Esophagus squamous epithelium (tissue), 5 donors: ENCODE data around the gene FBXO38. TPM values are rescaled to one million over a fixed set of nuclear protein-coding genes. Genes with fewer than 3 reads are reported as not detected.

Source experiments
- DNase-seq: peaks from one replicate; lab custom pipeline; 2025; lab: John Stamatoyannopoulos, UW
- H3K27ac ChIP-seq, 4 donors: fragments of 200-600 bp; sonication (generic); one replicate each; pipeline ENCODE4 v1.5.1; 2016 to 2019; ENCODE audit warnings: mild to moderate bottlenecking in 1 of 4
- H3K27me3 ChIP-seq, 4 donors: fragments of 200-600 bp; sonication (generic); 1 replicate in 3 of 4; 2 replicates in 1 of 4; pipeline versions ENCODE4 v1.5.1 to v1.6.0; 2017 to 2021; ENCODE audit warnings: antibody characterized with exemption in 1 of 4
- H3K36me3 ChIP-seq, 3 donors: fragments of 200-600 bp; sonication (generic); one replicate each; pipeline ENCODE4 v1.5.1; 2016 to 2019
- H3K4me1 ChIP-seq, 3 donors: fragments of 200-600 bp; sonication (generic); one replicate each; pipeline ENCODE4 v1.5.1; 2017 to 2019
- H3K4me3 ChIP-seq, 4 donors: fragments of 200-600 bp; sonication (generic); 1 replicate in 3 of 4; 2 replicates in 1 of 4; pipeline ENCODE4 v1.5.1; 2016 to 2019; ENCODE audit warnings: mild to moderate bottlenecking in 2 of 4, moderate library complexity in 1 of 4
- H3K9me3 ChIP-seq, 3 donors: fragments of 200-600 bp; sonication (generic); one replicate each; pipeline ENCODE4 v1.5.1; 2016 to 2019
- POLR2A ChIP-seq, 4 donors: fragments of 450-650 bp; IDR thresholded peaks; one replicate each; pipeline ENCODE4 v1.6.1; 2017; ENCODE audit warnings: antibody characterized with exemption in 4 of 4, mild to moderate bottlenecking in 4 of 4, moderate library complexity in 3 of 4
- WGBS, 2 donors: methylation state at CpG; one replicate each; pipeline ENCODE4 v1.1.5; 2018; 5-methylcytosine and 5-hydroxymethylcytosine counted together
- intact Hi-C: fragments of 100-400 bp; cut with DNase I; formaldehyde crosslinking; loops from one replicate; pipeline ENCODE4 v1.15.0; 2022
- total RNA-seq, 4 donors: library from RNA; depleted of rRNA; stranded (reverse); fragments of >200 nt; gene quantifications; one replicate each; pipeline ENCODE4 v1.1.0, GENCODE V29; 2016
- TF ChIP-seq, protein P1 (sequence below), 6 experiments: fragments of 450-650 bp in 4 of 6; fragments of 200-600 bp in 2 of 6; sonication (generic) in 2 of 6; IDR thresholded peaks; one replicate each; pipeline ENCODE4 v1.5.1; 2016 to 2019; ENCODE audit warnings: antibody characterized with exemption in 6 of 6, mild to moderate bottlenecking in 4 of 6, moderate library complexity in 4 of 6
- donor health status: DM: yes; HTN: yes; CAD: no.

Gene FBXO38
- total RNA-seq, 4 donors from 2014 or later, result 15.0 to 42.0 (median 32.1) TPM

DNA sequence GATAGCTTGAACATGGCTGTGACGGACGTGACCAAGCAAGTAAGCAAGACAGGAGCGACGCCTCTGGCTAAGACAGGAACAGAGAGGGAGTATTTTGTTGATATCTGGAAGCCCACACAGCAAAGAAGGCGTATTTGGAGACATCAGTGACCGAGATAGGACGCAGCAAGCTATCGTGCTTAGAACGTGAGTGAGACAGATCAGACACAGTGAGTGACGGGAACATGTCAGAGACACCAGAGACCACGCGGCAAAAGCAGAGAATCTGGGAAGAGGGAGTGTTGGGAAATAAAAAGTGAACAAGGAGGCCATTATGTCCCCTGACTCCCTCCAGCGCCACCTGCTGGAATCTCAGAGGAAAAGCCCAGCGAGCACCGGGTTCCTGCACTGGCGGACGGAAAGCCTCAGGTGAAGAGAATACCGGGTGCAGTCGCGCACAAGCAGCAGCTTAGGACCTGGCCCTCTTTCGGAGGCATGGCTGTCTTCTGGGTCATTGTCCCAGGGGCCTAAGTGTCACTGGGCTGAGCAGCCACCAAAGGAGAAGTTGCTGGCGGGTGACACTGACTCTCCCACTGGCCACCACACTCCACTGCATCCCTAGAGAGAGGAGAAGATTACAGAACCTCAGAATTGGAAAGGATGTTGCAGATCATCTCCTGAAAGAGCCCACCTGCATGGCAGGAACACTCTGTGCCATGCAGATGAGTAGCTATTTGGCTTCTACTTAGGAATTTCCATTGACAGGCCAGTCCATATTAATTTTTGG, 99.1 kb downstream of the FBXO38 start:
- DNase-seq, result no peak

DNA sequence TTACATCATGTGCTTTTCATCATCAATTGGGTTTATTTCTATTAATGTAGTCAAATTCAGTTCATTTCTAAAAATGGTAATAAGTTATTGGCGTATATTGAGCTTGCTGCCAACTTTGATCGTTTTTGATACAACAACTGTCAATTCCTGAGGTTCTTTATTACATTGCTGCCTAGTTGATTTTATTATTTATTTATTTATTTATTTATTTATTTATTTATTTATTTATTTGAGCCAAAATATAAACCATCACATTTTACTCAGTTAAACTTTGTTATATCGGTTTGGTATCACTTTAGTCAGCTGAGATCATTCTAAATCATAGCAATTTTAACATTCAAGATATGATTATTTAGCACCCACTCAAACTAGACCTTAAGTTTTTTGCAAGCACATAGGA, 100.0 kb downstream of the FBXO38 start:
- no peak overlapping the region for H3K4me3 ChIP-seq
- no peak for DNase-seq
- intact Hi-C loops, result no loop called here
- WGBS, 2 donors, result 87 to 92% methylated on average over 3 of the region's 3 CpGs
- H3K36me3 ChIP-seq, result no peaks in the 10 kb centered on the region
- H3K4me1 ChIP-seq, result no peaks in the 10 kb centered on the region
- H3K27me3 ChIP-seq, result peaks cover 0 to 8% (median 0%) of the 10 kb centered on the region in 4 donors
- H3K9me3 ChIP-seq, result no peaks in the 10 kb centered on the region
- H3K27ac ChIP-seq, result no peak overlapping the region
- no peak for TF ChIP-seq POLR2A (IDR thresholded peaks at IDR 0.05)
- TF ChIP-seq, protein P1, sequence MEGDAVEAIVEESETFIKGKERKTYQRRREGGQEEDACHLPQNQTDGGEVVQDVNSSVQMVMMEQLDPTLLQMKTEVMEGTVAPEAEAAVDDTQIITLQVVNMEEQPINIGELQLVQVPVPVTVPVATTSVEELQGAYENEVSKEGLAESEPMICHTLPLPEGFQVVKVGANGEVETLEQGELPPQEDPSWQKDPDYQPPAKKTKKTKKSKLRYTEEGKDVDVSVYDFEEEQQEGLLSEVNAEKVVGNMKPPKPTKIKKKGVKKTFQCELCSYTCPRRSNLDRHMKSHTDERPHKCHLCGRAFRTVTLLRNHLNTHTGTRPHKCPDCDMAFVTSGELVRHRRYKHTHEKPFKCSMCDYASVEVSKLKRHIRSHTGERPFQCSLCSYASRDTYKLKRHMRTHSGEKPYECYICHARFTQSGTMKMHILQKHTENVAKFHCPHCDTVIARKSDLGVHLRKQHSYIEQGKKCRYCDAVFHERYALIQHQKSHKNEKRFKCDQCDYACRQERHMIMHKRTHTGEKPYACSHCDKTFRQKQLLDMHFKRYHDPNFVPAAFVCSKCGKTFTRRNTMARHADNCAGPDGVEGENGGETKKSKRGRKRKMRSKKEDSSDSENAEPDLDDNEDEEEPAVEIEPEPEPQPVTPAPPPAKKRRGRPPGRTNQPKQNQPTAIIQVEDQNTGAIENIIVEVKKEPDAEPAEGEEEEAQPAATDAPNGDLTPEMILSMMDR (IDR thresholded peaks at IDR 0.05), result no peak

More for the DNA sequence above, 99.1 kb downstream of the FBXO38 start:
- intact Hi-C loops, result no loop called here
- Histone ChIP-seq H3K27me3 (peaks cover 0 to 15% (median 0%) of the 10 kb centered on the region in 4 donors), H3K9me3 (no peaks in the 10 kb centered on the region), H3K36me3 (no peaks in the 10 kb centered on the region), H3K27ac (no peak overlapping the region), H3K4me1 (no peaks in the 10 kb centered on the region), H3K4me3 (no peak overlapping the region)
- 47 to 59% methylated on average over 22 of the region's 22 CpGs for WGBS, 2 donors
- TF ChIP-seq POLR2A (IDR thresholded peaks at IDR 0.05), result no peak
- TF ChIP-seq, protein P1 (IDR thresholded peaks at IDR 0.05), result peak in 5 of 6 experiments; percentile 33 to 64 (median 56)

DNA sequence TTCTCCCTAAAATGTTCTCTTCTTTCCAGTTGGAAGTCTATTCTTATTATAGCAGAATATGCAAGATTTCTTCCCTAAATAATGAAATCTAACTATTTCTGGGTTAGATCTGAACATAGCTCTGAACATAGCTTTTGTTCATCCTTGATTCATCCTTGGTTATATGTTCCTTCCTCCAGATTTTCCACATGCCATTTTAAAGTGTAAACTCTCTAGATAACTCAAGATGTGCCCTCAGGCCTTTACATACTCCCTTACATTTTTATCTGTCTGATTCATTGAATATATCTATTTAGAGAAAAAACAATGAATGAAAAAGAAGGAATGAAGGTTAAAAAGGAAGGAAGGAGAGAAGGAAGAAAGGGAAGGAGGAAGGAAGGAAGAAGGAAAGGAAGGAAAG, 100.9 kb downstream of the FBXO38 start:
- Histone ChIP-seq H3K9me3 (no peaks in the 10 kb centered on the region), H3K4me3 (no peak overlapping the region), H3K27me3 (peaks cover 0 to 14% (median 0%) of the 10 kb centered on the region in 4 donors), H3K27ac (no peak overlapping the region), H3K36me3 (no peaks in the 10 kb centered on the region), H3K4me1 (no peaks in the 10 kb centered on the region)
- TF ChIP-seq POLR2A (IDR thresholded peaks at IDR 0.05), result no peak
- TF ChIP-seq, protein P1 (IDR thresholded peaks at IDR 0.05), result no peak
- intact Hi-C loops, result no loop called here
- DNase-seq, result no peak

DNA sequence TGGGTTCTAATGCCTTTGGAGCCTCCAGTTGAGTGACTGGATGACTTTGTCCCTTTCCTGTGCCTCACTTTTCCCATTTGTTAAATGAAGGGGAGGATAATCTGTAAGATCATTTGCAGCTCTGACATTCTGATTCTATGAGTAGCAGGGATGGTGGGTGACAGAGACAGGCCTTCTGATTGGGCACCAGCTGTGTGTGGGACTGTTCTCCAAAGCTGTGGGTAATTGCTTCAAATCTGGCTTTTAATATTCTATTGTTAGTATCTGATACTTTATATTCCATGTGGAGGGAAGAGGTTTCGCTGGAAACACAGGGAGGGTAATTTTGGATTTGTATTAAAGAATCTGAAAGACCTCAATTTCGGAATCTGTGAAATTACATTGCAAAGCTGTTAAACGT, 102.7 kb downstream of the FBXO38 start:
- Histone ChIP-seq H3K4me3 (no peak overlapping the region), H3K36me3 (no peaks in the 10 kb centered on the region), H3K27me3 (peaks cover 0 to 17% (median 0%) of the 10 kb centered on the region in 4 donors), H3K4me1 (no peaks in the 10 kb centered on the region), H3K27ac (no peak overlapping the region), H3K9me3 (no peaks in the 10 kb centered on the region)
- WGBS, 2 donors, result 61 to 66% methylated on average over 3 of the region's 3 CpGs
- TF ChIP-seq, protein P1 (IDR thresholded peaks at IDR 0.05), result no peak
- TF ChIP-seq POLR2A (IDR thresholded peaks at IDR 0.05), result no peak
- no peak for DNase-seq
- intact Hi-C loops, result no loop called here

DNA sequence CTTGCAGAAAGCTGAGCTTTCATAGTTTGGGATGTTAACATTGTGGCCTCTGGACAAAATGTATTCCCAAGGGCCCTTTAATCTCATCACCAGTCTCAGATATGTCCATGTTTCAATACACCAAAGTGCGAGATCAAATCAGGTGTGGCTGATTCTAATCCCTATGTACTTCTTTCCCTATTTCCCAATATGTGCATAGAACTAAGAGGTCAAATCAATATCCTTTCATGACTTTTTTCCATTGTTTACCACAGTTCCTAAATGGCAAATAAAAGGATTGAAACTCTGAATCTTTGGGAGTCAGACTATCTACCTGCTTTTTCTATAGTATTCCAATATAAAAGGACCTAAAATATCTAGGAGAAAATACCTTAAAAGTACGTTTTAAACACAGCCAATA, 105.0 kb downstream of the FBXO38 start:
- H3K27ac ChIP-seq, result no peak overlapping the region
- H3K36me3 ChIP-seq, result no peaks in the 10 kb centered on the region
- peaks cover 0 to 16% (median 0%) of the 10 kb centered on the region in 4 donors for H3K27me3 ChIP-seq
- TF ChIP-seq, protein P1 (IDR thresholded peaks at IDR 0.05), result no peak
- no peak for TF ChIP-seq POLR2A (IDR thresholded peaks at IDR 0.05)
- no peaks in the 10 kb centered on the region for H3K9me3 ChIP-seq
- H3K4me3 ChIP-seq, result no peak overlapping the region
- DNase-seq, result no peak
- 52 to 53% methylated on average over 2 of the region's 2 CpGs for WGBS, 2 donors
- no peaks in the 10 kb centered on the region for H3K4me1 ChIP-seq
- intact Hi-C loops, result no loop called here
